DMS114 treated with DMSO at 0.1 percent for 48 hours (cell line): ENCODE results near the gene LTB4R2.

Experiments
- DNase-seq: peaks from one replicate; lab custom pipeline; 2025; ENCODE audit not compliant: unreplicated experiment; lab: John Stamatoyannopoulos, UW

The LTB4R2 gene, protein sequence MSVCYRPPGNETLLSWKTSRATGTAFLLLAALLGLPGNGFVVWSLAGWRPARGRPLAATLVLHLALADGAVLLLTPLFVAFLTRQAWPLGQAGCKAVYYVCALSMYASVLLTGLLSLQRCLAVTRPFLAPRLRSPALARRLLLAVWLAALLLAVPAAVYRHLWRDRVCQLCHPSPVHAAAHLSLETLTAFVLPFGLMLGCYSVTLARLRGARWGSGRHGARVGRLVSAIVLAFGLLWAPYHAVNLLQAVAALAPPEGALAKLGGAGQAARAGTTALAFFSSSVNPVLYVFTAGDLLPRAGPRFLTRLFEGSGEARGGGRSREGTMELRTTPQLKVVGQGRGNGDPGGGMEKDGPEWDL

DNA sequence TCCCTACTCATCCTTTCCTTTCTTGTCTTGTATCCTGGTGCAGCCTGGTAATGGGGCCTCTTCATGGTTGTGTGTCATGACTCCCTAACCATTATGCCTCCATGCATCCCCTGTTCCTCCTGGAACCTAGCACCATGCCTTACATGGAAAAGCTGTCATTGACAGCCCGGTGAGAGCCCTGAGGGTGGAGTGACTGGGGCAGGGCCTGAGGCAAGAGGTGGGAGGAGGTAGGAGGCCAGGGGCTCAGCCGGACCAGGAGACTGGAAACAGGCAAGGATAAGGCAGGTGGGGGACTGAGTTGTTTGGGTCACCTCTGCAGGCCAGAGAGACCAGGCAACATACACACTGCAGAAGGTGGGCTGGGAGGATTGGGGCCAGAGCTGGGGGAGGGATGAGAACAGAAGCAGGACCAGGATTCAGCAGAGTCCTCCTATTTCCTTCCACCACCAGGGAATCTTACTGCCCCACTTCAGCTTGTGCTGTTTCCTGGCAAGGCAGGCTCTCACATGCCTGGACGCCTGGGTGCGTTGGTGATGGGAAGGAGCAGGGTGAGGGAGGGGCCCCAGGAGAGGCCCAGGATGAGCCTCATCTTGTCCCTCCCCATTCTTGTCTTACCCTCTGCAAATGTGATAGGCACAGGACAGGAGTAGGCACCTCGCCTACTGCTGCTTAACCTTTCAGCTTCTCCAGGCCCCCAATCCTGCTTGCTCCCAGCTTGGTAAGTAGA is at the start of gene LTB4R2:
TSS of gene LTB4R2 (plus strand) at position 603 of the 727 bp plus-strand sequence. CDS start 525 bp downstream, outside the sequence.
- DNase-seq, result no peak

DNA sequence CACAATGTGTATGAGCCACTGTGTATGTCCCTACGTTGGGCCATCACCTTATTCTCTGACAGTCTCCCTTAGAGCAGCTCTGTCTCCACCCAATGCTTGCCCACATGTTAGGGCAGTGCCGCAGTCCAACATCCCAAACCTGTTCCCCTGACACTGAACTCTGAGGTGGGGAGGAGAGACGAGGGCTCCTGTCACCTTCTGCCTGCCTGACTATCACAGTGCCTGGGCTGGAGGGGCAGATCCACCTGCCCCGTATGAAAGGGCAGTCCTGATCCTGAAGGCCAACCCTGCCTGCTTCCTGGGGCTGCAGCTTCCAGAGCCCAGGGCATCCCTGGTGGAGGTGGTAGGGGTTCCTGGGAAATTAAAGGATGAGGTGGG is 49.2 kb upstream of the LTB4R2 start:
- DNase-seq, result no peak

DNA sequence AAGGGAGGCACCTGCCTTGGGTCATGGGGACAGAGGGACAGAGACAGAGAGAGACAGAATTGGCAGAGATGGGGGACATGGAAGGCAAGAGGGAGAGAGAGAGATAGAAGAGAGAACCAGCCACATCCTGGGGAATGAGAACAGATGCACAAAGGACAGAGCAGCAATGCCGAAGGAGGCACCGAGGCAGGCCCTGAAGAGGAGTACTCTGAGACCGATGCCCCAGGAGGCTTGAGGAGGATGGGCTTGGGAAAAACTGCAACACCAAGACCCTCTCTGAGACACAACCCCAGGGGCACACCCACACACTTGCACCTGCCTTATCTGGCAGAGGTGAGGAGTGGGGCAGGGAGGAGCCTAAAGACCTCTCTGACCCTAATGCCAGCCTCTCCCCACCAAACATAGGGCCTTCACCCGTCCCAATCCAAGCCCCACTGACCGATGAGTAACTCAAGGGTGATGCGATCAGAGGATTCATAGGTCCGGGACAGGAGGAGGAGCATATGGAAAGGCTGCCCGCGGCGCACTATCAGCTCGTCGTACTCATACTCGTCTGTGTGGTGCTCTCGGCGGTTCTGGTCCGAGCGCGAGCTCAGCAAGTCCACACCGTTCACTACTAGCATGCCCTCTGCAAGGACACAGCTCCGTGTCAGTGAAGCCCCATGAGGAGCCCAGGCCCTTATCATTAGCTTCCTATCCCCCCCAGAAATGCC is 48.5 kb upstream of the LTB4R2 start:
- DNase-seq, result no peak

DNA sequence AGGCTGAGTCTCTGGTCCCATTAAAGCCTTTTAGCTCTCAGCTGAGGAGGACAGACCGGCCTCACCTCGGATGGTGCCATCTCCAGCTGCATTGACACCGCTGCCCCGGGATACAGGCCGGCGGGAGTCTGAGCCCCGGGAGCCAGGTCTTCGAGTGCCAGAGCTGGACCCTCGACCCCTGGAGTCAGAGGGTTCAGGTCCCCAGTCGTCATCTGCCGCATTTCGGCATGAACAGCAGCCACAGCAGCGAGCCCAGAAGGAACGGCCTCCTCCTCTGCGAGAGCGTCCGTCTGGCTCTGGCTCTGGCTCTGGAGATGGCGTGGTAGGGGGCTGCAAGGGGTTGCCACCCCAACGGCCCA is 48.0 kb upstream of the LTB4R2 start:
- DNase-seq, result no peak

DNA sequence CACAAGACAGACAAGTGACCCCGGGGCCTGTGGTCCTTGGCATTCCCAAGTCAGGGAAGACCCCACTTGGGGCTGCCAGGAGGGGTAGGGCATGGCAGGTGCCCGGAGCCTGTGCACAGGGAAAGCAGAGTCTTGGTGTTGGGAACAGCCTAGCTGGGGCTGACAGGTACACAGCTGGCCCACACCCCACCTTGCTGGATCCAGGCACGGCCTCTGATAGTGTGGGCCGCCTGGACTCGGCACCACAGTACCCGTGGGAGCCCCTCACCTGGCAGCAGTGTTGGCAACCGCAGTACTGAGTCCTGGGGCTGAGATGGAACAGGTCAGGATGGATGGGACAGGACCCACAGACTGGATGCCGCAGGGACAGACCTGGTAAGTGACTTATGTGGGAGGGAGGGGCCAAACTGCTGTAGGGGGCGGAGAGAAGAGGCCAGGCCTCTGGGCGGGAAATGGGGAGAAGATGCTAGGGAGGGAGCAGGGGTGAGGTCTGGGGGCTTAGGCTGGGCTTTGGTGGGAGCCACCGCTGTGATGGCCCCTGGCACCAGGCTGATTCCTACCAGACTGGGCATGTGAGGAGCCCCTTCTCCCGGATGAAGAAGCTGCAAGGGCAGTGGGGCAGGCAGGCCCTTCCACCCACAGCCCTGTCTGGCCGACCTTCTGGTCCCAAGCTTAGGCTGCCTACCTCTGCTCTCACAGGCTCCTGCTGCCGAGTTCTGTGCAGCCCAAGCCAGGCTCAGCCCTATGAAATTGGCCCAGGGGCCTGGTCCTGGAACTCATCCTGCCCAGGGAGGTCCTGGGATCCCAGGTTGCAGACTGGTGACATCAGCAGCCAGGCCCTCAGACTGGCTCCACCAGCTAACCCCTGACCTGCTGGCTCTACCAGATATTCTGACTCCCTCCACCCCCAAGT is 46.9 kb upstream of the LTB4R2 start, which contains the start of gene TGM1:
TSS of gene TGM1 (minus strand) at position 357 of the 913 bp plus-strand sequence. CDS start 825 bp downstream, outside the sequence.
- no peak for DNase-seq

DNA sequence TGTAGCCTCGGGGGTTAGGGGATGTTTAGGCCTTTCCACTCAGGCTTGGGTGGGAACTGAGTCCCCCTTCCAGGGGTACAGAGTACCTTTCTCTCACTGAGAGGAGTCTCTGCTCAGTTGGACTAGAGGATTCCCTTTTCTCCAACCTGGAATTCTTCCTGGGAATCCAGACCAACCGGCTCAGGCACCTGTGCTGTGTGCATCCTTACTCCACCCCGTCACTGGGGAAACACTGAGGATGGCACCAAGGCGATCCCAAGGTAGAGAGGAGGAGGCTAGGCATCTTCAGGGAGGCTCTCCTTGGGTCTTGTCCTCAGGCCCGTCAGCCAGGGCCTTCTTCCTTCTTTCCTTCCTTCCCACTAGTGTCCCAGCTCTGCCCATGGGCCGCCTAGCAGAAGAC is 46.1 kb upstream of the LTB4R2 start:
- DNase-seq, result no peak

- no peak for DNase-seq
Measured at GRCh38 chr14:24264298-24264697, 45.6 kb upstream of the LTB4R2 start.

GRCh38 chr14:24266344-24267244 is 43.3 kb upstream of the LTB4R2 start:
- no peak for DNase-seq

DNA sequence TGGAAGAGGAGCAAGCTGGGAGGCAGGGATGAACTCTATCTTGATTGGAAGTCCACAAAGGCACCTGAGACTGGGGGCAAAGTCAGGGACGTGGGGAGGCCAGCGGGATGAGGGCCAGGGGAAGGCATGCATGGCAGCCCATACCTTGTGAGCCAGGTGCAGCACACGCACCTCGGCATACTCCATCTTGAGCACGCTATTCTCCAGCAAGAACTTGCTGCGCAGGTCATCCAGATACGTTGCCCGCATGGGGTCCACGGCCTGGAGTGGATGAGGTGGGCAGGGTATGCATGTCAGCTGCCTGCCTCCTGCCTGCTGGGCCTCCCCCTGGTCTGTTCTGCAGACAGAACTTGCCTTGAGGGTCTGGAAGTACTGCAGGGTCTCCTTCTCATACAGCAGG is 42.4 kb upstream of the LTB4R2 start:
- no peak for DNase-seq

DNA sequence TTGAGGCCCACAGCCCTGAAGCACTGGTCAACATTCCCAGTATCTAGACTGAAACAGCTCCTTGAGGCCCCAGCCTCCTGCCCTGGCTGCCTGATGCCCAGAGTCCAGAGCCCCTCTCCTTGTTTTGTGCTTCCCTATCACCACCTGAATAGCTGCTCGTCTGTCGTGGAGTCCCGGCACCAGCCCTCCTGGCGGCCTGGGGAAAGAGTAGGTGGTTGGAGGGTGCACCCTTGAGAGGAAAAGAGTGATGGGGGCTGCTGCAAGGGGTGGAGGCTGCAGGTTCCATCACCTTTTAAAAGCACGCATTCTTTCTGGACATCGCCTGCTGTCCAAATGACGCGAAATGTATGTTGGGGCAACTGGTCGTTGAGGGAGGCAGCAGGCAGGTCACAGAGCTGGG is 41.7 kb upstream of the LTB4R2 start:
- no peak for DNase-seq

DNA sequence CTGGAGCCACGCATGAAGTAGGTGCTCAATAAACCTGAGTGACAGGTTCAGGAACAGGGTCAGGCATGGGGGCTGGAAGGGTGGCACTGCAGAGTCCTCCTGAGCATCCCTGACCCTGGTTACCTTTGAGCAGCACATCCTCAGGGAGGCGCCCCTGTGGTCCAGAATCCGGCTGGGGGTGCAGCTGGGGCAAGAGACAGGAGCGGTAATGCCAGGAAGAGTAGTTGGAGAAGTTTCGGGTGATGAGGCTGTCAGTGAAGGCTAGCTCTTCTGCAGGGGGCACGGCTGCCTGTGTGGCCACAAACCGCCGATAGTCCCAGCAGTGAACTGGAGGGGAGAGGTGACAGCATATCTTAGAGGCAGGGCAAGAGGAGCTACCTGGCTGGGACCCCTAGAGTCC is 40.6 kb upstream of the LTB4R2 start:
- no peak for DNase-seq

DNA sequence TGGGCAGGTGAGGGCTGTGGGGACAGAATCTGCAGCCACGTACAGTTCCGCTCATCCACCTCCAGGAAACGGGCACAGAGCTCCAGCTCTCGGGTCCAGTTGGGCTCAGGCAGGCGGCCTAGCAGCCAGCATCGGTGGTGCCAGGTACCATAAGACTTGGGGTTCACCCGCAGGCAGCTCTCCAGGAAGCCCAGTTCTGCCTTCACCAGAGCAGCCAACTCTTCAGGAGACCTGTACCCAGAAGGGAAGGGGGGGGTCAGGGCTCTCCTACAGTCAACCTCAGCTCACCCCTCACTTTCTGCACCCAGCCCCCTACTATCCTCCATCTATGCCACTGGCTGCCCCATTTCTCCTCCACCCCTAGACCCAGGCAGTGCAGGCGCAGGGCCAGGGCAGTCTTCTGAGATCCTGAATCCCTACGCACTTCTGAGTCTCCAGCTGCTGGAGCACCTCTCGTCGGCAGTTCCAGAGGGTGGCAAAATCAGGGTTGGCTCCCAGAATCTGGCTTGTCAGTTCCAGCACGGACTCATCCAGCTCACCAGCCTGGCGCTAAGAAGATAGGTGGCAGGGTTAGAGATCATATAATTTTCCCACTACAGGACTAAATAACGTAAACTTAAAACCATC is 39.9 kb upstream of the LTB4R2 start:
- DNase-seq, result no peak

GRCh38 chr14:24270537-24271133 is 39.3 kb upstream of the LTB4R2 start:
- DNase-seq, result no peak

- DNase-seq, result peak; percentile 62
Measured at GRCh38 chr14:24271134-24271833, 38.7 kb upstream of the LTB4R2 start, which contains the start of gene RABGGTA. TSS of gene RABGGTA (minus strand) at chr14:24271597. CDS start at chr14:24271115, 482 bp downstream.

GRCh38 chr14:24271834-24272263 is 38.1 kb upstream of the LTB4R2 start:
- no peak for DNase-seq

- DNase-seq, result no peak
Measured at GRCh38 chr14:24272467-24272866, 37.5 kb upstream of the LTB4R2 start.

DNA sequence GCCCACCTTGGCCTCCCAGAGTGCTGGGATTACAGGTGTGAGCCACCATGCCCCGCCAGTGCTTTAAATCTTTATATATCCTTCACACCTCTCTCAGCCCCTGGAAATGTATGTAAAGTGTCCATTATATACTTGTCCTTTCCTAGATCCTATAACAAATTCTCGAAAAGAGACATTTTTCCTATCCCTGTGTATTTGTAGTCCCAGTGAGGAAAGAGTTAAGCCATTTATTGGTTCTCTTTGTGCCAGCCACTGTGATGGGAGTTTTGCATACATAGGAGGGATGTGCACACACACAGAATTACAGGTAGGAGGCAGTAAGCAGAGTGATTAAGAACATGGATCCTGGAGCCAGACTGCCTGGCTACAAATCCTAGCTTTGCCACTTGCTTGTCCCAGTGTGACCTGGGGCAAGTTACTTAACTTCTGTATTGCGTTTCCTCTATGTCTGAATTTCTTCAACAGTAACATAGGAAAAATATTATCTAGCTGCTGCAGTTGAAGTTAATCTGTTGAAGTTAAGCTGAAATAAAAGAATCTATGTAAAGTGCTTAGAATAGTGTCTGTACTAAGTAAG is 36.4 kb upstream of the LTB4R2 start:
- DNase-seq, result no peak

GRCh38 chr14:24274101-24274543 is 35.8 kb upstream of the LTB4R2 start:
- DNase-seq, result no peak
